Breast epithelium (tissue), 4 donors: ENCODE measurements around the gene GPR176. TPM values are rescaled to one million over a fixed set of nuclear protein-coding genes. Genes with fewer than 3 reads are reported as not detected.

ENCODE experiments used
- DNase-seq, 2 donors: peaks; one replicate each; pipeline ENCODE4 v3.0.0-alpha.2; 2019; ENCODE audit warnings: low spot score in 2 of 2
- H3K27ac ChIP-seq, 2 donors: fragments of 200-600 bp; sonication (generic) in 1 of 2; one replicate each; pipeline ENCODE4 v1.5.1; 2016 to 2019; ENCODE audit warnings: mild to moderate bottlenecking in 1 of 2
- H3K27me3 ChIP-seq, 2 donors: fragments of 200-600 bp; sonication (generic) in 1 of 2; one replicate each; pipeline versions ENCODE4 v1.5.1 to v1.6.0; 2017 to 2019; ENCODE audit warnings: control low read depth in 1 of 2, mild to moderate bottlenecking in 1 of 2
- H3K36me3 ChIP-seq: fragments of 200-600 bp; one replicate; pipeline ENCODE4 v1.5.1; 2019
- H3K4me1 ChIP-seq, 2 donors: fragments of 200-600 bp; sonication (generic); one replicate each; pipeline ENCODE4 v1.5.1; 2016 to 2019; ENCODE audit warnings: control low read depth in 1 of 2
- H3K4me3 ChIP-seq, 3 donors: fragments of 200-600 bp; sonication (generic); 1 replicate in 2 of 3; 2 replicates in 1 of 3; pipeline ENCODE4 v1.5.1; 2016 to 2019; ENCODE audit warnings: mild to moderate bottlenecking in 3 of 3, moderate library complexity in 2 of 3
- H3K9me3 ChIP-seq, 2 donors: fragments of 200-600 bp; sonication (generic) in 1 of 2; one replicate each; pipeline ENCODE4 v1.5.1; 2016 to 2019; ENCODE audit warnings: control low read depth in 1 of 2
- POLR2A ChIP-seq: fragments of 450-650 bp; IDR thresholded peaks from one replicate; pipeline ENCODE4 v1.6.1; 2016; ENCODE audit warnings: antibody characterized with exemption, mild to moderate bottlenecking, moderate library complexity
- POLR2AphosphoS5 ChIP-seq, 3 donors: sonication (generic); formaldehyde crosslinking; IDR thresholded peaks; one replicate each; pipeline ENCODE4 v1.6.1; 2017; ENCODE audit warnings: antibody characterized with exemption in 3 of 3
- intact Hi-C: fragments of 100-400 bp; cut with DNase I; formaldehyde crosslinking; loops from one replicate; pipeline ENCODE4 v1.15.1; 2023; ENCODE audit warnings: low total_unique reads
- total RNA-seq, 3 donors: library from RNA; depleted of rRNA; stranded (reverse); fragments of >200 nt; gene quantifications; one replicate each; pipeline ENCODE4 v1.1.0, GENCODE V29; 2016
- TF ChIP-seq, protein P1 (sequence below), 3 donors: fragments of 450-650 bp; IDR thresholded peaks; one replicate each; pipeline ENCODE4 v1.5.1; 2016 to 2017; ENCODE audit warnings: antibody characterized with exemption in 3 of 3, mild to moderate bottlenecking in 3 of 3, moderate library complexity in 3 of 3

Gene GPR176
- total RNA-seq, 3 donors from 2014 or later: 4.4 to 12.1 (median 9.4) TPM

DNA sequence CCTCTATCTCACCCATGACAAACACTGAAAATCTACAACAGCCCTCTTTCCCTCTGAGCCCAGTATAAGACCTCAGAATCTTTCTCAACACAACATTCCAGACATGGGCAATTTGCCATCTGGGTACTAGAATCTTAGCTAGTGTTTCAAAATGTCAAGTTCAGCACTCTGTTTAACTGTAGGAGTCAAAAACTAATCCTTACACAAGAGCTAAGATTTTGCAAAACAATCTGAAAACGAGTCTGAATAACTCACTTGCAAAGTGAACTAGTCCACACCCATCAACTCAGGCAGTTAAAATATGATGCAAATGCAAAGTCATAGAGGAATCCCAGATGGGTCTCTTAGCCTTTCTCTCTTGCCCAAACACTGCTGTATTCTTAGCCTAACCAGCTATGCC is 67.8 kb downstream of the GPR176 start:
- H3K4me1 ChIP-seq: no peaks in the 10 kb centered on the region
- no peak overlapping the region for H3K4me3 ChIP-seq
- H3K9me3 ChIP-seq: no peaks in the 10 kb centered on the region
- H3K36me3 ChIP-seq: no peaks in the 10 kb centered on the region
- no peaks in the 10 kb centered on the region for H3K27me3 ChIP-seq
- DNase-seq: no peak
- intact Hi-C loops: no loop called here
- no peak overlapping the region for H3K27ac ChIP-seq
- TF ChIP-seq POLR2A: no peak
- no peak for TF ChIP-seq POLR2AphosphoS5 (IDR thresholded peaks at IDR 0.05)
- TF ChIP-seq, protein P1, sequence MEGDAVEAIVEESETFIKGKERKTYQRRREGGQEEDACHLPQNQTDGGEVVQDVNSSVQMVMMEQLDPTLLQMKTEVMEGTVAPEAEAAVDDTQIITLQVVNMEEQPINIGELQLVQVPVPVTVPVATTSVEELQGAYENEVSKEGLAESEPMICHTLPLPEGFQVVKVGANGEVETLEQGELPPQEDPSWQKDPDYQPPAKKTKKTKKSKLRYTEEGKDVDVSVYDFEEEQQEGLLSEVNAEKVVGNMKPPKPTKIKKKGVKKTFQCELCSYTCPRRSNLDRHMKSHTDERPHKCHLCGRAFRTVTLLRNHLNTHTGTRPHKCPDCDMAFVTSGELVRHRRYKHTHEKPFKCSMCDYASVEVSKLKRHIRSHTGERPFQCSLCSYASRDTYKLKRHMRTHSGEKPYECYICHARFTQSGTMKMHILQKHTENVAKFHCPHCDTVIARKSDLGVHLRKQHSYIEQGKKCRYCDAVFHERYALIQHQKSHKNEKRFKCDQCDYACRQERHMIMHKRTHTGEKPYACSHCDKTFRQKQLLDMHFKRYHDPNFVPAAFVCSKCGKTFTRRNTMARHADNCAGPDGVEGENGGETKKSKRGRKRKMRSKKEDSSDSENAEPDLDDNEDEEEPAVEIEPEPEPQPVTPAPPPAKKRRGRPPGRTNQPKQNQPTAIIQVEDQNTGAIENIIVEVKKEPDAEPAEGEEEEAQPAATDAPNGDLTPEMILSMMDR (IDR thresholded peaks at IDR 0.05): no peak

DNA sequence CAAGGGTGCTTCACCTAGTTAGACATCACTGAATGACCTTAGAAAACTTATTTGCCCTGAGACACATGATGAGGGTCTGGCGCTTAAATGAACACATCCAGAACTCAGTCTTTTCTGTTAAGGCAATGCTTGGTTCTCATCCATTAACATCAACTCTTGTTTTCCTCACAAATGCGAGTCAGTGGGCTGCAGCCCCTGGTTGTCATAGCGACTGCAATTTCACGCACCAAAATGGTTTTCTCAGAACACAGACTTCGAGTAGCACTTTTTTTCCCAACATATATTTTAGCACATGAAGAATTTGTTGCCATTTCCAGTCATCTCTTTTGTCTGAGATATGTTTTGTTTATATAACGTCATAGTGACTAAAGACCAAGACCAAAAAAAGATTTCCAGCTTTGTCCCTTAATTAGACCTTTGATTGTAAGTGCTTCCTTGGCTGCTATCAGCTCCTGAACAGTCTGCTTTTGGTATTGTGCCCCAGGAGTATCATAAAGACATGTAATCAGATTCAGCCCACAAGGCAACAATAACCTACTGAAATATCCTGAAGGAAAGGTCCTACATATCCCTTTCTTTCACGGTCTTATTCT is 68.5 kb downstream of the GPR176 start:
- H3K4me3 ChIP-seq: no peak overlapping the region
- intact Hi-C loops: no loop called here
- no peaks in the 10 kb centered on the region for H3K27me3 ChIP-seq
- peak overlapping the region in 1 of 2 donors; percentile 20 for H3K27ac ChIP-seq
- no peaks in the 10 kb centered on the region for H3K36me3 ChIP-seq
- no peak for DNase-seq
- no peaks in the 10 kb centered on the region for H3K4me1 ChIP-seq
- H3K9me3 ChIP-seq: no peaks in the 10 kb centered on the region
- TF ChIP-seq POLR2AphosphoS5 (IDR thresholded peaks at IDR 0.05) (no peak), POLR2A (no peak)
- TF ChIP-seq, protein P1 (IDR thresholded peaks at IDR 0.05): no peak

DNA sequence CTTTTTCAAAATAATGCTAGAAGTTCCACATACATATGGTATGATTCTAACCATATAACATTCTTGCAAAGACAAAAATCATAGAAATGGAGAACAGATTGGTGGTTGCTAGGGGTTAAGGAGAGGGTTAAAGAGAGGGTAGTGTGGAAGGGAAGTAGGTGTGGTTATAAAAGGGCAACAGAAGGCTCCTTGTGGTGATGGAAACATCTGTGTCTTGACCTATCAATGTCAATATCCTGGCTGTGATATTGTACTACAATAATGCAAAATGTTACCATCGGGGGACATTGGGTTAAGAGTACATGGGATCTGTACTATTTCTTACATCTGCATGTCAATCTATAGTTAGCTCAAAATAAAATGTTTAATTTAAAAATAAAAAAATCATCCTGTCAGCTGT is 69.6 kb downstream of the GPR176 start:
- H3K36me3 ChIP-seq: no peaks in the 10 kb centered on the region
- no peak for DNase-seq
- intact Hi-C loops: no loop called here
- H3K9me3 ChIP-seq: no peaks in the 10 kb centered on the region
- H3K27me3 ChIP-seq: no peaks in the 10 kb centered on the region
- TF ChIP-seq, protein P1 (IDR thresholded peaks at IDR 0.05): no peak
- TF ChIP-seq POLR2AphosphoS5 (IDR thresholded peaks at IDR 0.05) (no peak), POLR2A (no peak)
- H3K27ac ChIP-seq: no peak overlapping the region
- no peak overlapping the region for H3K4me3 ChIP-seq
- no peaks in the 10 kb centered on the region for H3K4me1 ChIP-seq

DNA sequence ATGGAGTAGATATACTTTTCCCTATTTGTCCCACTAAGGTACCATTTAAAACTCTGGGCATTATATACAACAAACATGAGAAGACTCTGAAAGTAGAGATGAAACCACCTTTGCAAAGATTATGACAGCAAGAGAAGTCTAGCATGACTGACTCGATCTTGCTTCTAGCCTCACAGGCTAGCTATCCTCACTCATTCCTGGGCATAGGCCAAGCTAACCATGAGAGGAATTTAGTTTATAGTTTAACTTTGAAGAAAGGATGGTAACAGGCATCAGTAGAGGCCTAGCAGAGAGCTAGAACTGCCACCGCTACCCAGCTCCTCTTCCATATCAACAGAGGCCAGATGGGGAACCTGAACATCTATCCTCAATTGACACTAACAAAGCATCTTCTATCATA is 74.0 kb downstream of the GPR176 start:
- Histone ChIP-seq H3K4me1 (no peaks in the 10 kb centered on the region), H3K4me3 (no peak overlapping the region), H3K27me3 (no peaks in the 10 kb centered on the region), H3K36me3 (no peaks in the 10 kb centered on the region), H3K27ac (no peak overlapping the region), H3K9me3 (no peaks in the 10 kb centered on the region)
- no peak for DNase-seq
- intact Hi-C loops: no loop called here
- no peak for TF ChIP-seq POLR2AphosphoS5 (IDR thresholded peaks at IDR 0.05)
- TF ChIP-seq, protein P1 (IDR thresholded peaks at IDR 0.05): no peak
- TF ChIP-seq POLR2A: no peak

DNA sequence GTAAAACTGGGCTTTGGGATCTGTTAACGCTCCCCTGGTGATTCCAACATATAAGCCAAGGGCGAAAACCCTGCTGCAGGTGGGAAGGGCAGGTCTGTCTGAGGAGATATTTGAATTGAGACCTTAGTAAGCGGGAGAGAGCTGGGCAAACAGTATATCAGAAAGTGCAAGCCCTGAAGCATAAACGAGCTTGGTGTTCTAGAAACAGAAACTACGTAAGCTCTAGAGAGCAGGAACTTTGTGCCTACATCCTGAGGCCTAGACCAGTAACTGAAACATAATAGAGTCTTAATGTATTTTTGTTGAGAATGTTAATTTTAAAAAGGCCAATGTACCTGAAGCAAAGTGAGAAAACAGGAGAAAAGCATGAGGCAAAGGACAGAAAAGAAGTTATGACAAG is 74.5 kb downstream of the GPR176 start:
- Histone ChIP-seq H3K36me3 (no peaks in the 10 kb centered on the region), H3K9me3 (no peaks in the 10 kb centered on the region), H3K4me3 (no peak overlapping the region), H3K4me1 (no peaks in the 10 kb centered on the region), H3K27me3 (no peaks in the 10 kb centered on the region), H3K27ac (no peak overlapping the region)
- intact Hi-C loops: no loop called here
- no peak for DNase-seq
- TF ChIP-seq POLR2AphosphoS5 (IDR thresholded peaks at IDR 0.05): no peak
- no peak for TF ChIP-seq POLR2A
- TF ChIP-seq, protein P1 (IDR thresholded peaks at IDR 0.05): no peak
